ENCODE measurements around the gene SPN. TPM values are rescaled to one million over a fixed set of nuclear protein-coding genes. Genes with fewer than 3 reads are reported as not detected.
"Not testable (repeated sequence)": the region's sequence is repeated elsewhere in the genome, so short reads cannot be mapped to it uniquely, and the experiment has no call there.

Gene SPN
- total and polyA plus RNA-seq, 5 donors from 2014 or later: 103 to 149 (median 134) TPM

DNA sequence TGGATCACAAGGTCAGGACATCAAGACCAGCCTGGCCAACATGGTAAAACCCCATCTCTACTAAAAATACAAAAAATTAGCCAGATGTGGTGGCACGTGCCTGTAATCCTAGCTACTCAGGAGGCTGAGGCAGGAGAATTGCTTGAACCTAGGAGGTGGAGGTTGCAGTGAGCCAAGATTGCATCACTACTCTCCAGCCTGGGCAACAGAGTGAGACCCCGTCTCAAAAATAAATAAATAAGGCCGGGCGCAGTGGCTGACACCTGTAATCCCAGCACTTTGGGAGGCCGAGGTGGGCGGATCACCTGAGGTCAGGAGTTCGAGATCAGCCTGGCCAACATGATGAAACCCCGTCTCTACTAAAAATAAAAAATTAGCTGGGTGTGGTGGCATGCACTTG, 24.3 kb upstream of the SPN start:
- not testable (repeated sequence) for H3K27ac ChIP-seq (ENCODE audit: insufficient read depth, low read length, poor library complexity, severe bottlenecking); H3K27me3 ChIP-seq (ENCODE audit: control insufficient read depth, insufficient read depth, low read length); DNase-seq; ATAC-seq (ENCODE audit: low read depth in 2 of 2); H3K4me3 ChIP-seq (ENCODE audit: low read depth, low read length); H3K4me1 ChIP-seq (ENCODE audit: control insufficient read depth, insufficient read depth, low read length, poor library complexity, severe bottlenecking); H3K9me3 Mint-ChIP-seq; H3K9me3 ChIP-seq (ENCODE audit: control insufficient read depth in 2 of 2, low read length in 2 of 2); H3K27me3 Mint-ChIP-seq; H3K36me3 Mint-ChIP-seq; H3K4me3 Mint-ChIP-seq; H3K27ac Mint-ChIP-seq; H3K36me3 ChIP-seq (ENCODE audit: control insufficient read depth, insufficient read depth, low read length)
- H3K4me1 Mint-ChIP-seq: peaks cover 0 to 19% (median 8%) of the 10 kb centered on the region in 4 donors

DNA sequence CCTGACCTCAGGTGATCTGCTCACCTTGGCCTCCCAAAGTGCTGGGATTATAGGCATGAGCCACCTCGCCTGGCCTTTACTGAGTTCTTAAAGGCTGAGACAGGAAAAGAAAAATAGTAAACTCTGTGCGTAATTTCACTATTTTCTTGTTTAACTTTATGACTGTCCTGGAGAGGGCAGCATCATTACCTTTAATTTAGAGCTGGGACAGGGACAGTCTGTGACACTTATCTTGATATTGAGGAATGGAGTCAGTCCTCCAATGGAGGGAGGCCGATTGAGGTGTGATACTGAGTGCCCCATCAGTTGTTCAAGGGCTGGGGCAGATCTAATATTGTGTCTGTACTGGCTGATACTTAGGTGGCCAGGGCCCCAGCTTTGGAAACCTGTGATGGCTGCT, 21.5 kb upstream of the SPN start:
- Histone ChIP-seq H3K4me1 (ENCODE audit: control insufficient read depth, insufficient read depth, low read length, poor library complexity, severe bottlenecking) (peaks cover 11% of the 10 kb centered on the region), H3K27ac (ENCODE audit: insufficient read depth, low read length, poor library complexity, severe bottlenecking) (no peak overlapping the region), H3K9me3 (ENCODE audit: control insufficient read depth in 2 of 2, low read length in 2 of 2) (no peaks in the 10 kb centered on the region), H3K36me3 (ENCODE audit: control insufficient read depth, insufficient read depth, low read length) (no peaks in the 10 kb centered on the region), H3K4me3 (ENCODE audit: low read depth, low read length) (no peak overlapping the region), H3K27me3 (ENCODE audit: control insufficient read depth, insufficient read depth, low read length) (no peaks in the 10 kb centered on the region)
- peak in 2 of 3 donors; percentile 32 to 63 for DNase-seq
- Mint-ChIP-seq H3K4me3 (peak overlapping the region in 1 of 4 donors; percentile 21), H3K4me1 (peaks cover 10 to 33% (median 20%) of the 10 kb centered on the region in 4 donors), H3K9me3 (no peaks in the 10 kb centered on the region), H3K27ac (peak overlapping the region in 2 of 3 donors; percentile 31 to 37), H3K36me3 (no peaks in the 10 kb centered on the region), H3K27me3 (no peaks in the 10 kb centered on the region)
- ATAC-seq (ENCODE audit: low read depth in 2 of 2): peak; percentile 56 to 59

DNA sequence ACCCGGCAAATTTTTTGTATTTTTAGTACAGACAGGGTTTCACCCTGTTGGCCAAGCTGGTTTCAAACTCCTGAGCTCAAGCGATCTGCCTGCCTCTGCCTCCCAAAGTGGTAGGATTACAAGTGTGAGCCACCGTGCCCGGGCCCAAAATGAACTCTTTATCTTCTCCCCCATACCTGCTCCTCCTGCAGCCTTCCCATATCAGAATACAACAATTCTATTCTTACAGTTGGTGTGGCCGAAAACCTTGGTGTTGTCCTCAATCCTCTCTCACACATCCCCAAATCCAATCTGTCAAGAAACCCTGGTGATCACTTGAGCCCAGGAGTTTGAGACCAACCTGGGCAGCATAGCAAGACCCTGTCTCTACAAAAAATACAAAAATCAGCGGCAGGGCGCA, 19.5 kb upstream of the SPN start:
- Mint-ChIP-seq H3K4me3 (no peak overlapping the region), H3K4me1 (peaks cover 10 to 33% (median 20%) of the 10 kb centered on the region in 4 donors), H3K27me3 (no peaks in the 10 kb centered on the region), H3K9me3 (no peaks in the 10 kb centered on the region), H3K27ac (peak overlapping the region in 1 of 3 donors; percentile 26), H3K36me3 (no peaks in the 10 kb centered on the region)
- Histone ChIP-seq H3K9me3 (ENCODE audit: control insufficient read depth in 2 of 2, low read length in 2 of 2) (no peaks in the 10 kb centered on the region), H3K36me3 (ENCODE audit: control insufficient read depth, insufficient read depth, low read length) (no peaks in the 10 kb centered on the region), H3K27ac (ENCODE audit: insufficient read depth, low read length, poor library complexity, severe bottlenecking) (no peak overlapping the region), H3K4me1 (ENCODE audit: control insufficient read depth, insufficient read depth, low read length, poor library complexity, severe bottlenecking) (peaks cover 11% of the 10 kb centered on the region), H3K4me3 (ENCODE audit: low read depth, low read length) (no peak overlapping the region), H3K27me3 (ENCODE audit: control insufficient read depth, insufficient read depth, low read length) (no peaks in the 10 kb centered on the region)
- DNase-seq (no peak), ATAC-seq (ENCODE audit: low read depth in 2 of 2) (no peak)

DNA sequence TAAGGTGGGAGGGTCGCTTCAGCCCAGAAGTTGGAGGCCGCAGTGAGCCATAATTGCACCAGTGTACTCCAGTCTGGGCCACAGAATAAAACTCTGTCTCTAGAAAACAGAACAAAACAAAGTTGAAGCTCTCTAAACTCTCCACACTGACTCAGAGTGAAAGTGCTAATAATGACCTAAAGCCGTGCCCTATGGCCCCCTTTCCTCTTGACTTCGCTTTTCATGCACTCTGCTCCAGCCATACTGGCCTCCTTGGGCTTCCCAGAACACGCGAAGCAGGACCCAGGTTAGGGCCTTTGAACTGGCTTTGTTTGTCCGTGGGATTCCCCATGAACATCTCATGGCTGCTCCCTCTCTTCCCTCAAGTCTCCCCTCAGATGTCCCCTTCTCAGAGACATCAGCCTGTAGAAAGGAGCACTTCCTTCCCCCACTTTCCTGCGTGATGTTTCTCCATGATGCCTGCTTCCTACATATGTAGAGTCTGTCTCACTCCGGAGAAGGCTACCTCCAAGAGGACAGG, 18.6 kb upstream of the SPN start:
- Mint-ChIP-seq H3K4me1 (peaks cover 10 to 33% (median 20%) of the 10 kb centered on the region in 4 donors), H3K27ac (peak overlapping the region in 2 of 3 donors; percentile 51 to 56), H3K27me3 (no peaks in the 10 kb centered on the region), H3K9me3 (no peaks in the 10 kb centered on the region), H3K36me3 (no peaks in the 10 kb centered on the region), H3K4me3 (no peak overlapping the region)
- Histone ChIP-seq H3K4me1 (ENCODE audit: control insufficient read depth, insufficient read depth, low read length, poor library complexity, severe bottlenecking) (peaks cover 11% of the 10 kb centered on the region), H3K9me3 (ENCODE audit: control insufficient read depth in 2 of 2, low read length in 2 of 2) (no peaks in the 10 kb centered on the region), H3K27me3 (ENCODE audit: control insufficient read depth, insufficient read depth, low read length) (no peaks in the 10 kb centered on the region), H3K27ac (ENCODE audit: insufficient read depth, low read length, poor library complexity, severe bottlenecking) (no peak overlapping the region), H3K4me3 (ENCODE audit: low read depth, low read length) (no peak overlapping the region), H3K36me3 (ENCODE audit: control insufficient read depth, insufficient read depth, low read length) (no peaks in the 10 kb centered on the region)
- ATAC-seq (ENCODE audit: low read depth in 2 of 2): no peak
- no peak for DNase-seq

DNA sequence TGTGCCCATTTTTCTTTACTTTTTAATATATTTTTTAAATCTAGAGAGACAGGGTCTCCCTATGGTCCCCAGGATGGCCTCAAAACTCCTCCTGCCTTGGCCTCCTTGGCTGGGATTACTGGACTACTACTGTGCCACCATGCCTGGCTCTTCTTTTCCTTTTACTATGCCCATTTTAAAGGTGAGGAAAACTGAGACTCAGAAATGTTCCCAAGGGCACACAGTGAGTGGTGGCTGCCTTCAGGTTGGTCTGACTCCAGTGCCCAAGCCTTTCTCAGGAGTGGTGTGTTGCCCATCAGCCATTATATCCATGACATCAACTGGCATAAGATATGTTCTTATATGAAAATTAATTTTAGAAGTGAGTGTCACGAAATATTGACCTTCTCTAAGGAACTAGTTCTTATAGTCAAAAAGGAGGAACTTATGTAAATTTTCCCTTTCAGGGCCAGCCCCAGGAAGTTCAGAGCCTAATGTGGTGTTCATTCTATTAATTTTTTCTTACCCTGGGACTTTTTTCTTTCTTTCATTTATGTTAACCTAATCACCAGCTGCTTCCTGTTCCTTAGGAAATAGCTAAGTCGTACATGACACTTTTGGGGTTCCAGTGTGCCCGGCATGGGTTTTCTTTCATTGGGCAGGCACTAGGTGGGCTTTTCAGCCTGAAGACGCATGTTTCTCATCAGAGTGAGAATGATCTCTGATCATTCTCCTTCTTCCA, 17.9 kb upstream of the SPN start:
- no peak for DNase-seq
- Histone ChIP-seq H3K4me1 (ENCODE audit: control insufficient read depth, insufficient read depth, low read length, poor library complexity, severe bottlenecking) (peaks cover 11% of the 10 kb centered on the region), H3K4me3 (ENCODE audit: low read depth, low read length) (no peak overlapping the region), H3K27me3 (ENCODE audit: control insufficient read depth, insufficient read depth, low read length) (no peaks in the 10 kb centered on the region), H3K36me3 (ENCODE audit: control insufficient read depth, insufficient read depth, low read length) (no peaks in the 10 kb centered on the region), H3K9me3 (ENCODE audit: control insufficient read depth in 2 of 2, low read length in 2 of 2) (no peaks in the 10 kb centered on the region), H3K27ac (ENCODE audit: insufficient read depth, low read length, poor library complexity, severe bottlenecking) (no peak overlapping the region)
- Mint-ChIP-seq H3K4me3 (no peak overlapping the region), H3K36me3 (no peaks in the 10 kb centered on the region), H3K4me1 (peaks cover 10 to 38% (median 20%) of the 10 kb centered on the region in 4 donors), H3K27ac (peak overlapping the region in 2 of 3 donors; percentile 56 to 66), H3K9me3 (no peaks in the 10 kb centered on the region), H3K27me3 (no peaks in the 10 kb centered on the region)
- ATAC-seq (ENCODE audit: low read depth in 2 of 2): no peak

DNA sequence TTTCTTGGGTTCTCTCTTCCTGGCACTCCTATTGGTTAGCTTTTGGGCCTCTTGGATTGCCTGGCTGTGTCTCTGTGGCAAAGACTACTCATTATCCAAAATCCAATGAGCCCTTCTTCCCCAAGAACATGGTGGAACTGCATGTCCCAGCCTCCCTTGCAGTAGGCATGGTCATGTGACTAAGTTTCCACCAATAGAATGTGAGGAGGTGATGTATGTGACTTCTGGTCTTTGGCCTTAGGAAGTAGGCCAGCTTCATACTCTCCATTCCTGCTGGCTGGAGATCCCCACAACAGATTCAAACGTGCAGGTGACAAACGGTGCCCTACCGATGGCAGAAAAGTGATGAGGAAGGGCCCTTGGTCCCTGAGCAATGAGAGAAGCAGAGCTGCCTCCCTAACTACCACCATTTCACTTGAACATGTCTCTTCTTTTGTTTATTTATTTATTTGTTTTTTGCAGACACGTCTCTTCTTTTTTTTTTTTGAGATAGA, 17.3 kb upstream of the SPN start:
- H3K36me3 ChIP-seq (ENCODE audit: control insufficient read depth, insufficient read depth, low read length): no peaks in the 10 kb centered on the region
- H3K27me3 ChIP-seq (ENCODE audit: control insufficient read depth, insufficient read depth, low read length): no peaks in the 10 kb centered on the region
- Mint-ChIP-seq H3K27me3 (no peaks in the 10 kb centered on the region), H3K9me3 (no peaks in the 10 kb centered on the region), H3K36me3 (no peaks in the 10 kb centered on the region), H3K4me1 (peaks cover 10 to 32% (median 17%) of the 10 kb centered on the region in 4 donors), H3K27ac (peak overlapping the region; percentile 44 to 69 (median 66)), H3K4me3 (no peak overlapping the region)
- peaks cover 11% of the 10 kb centered on the region for H3K4me1 ChIP-seq (ENCODE audit: control insufficient read depth, insufficient read depth, low read length, poor library complexity, severe bottlenecking)
- H3K9me3 ChIP-seq (ENCODE audit: control insufficient read depth in 2 of 2, low read length in 2 of 2): no peaks in the 10 kb centered on the region
- no peak overlapping the region for H3K27ac ChIP-seq (ENCODE audit: insufficient read depth, low read length, poor library complexity, severe bottlenecking)
- DNase-seq (peak in 1 of 3 donors; percentile 68), ATAC-seq (ENCODE audit: low read depth in 2 of 2) (peak in 1 of 2 donors; percentile 25)
- H3K4me3 ChIP-seq (ENCODE audit: low read depth, low read length): no peak overlapping the region

DNA sequence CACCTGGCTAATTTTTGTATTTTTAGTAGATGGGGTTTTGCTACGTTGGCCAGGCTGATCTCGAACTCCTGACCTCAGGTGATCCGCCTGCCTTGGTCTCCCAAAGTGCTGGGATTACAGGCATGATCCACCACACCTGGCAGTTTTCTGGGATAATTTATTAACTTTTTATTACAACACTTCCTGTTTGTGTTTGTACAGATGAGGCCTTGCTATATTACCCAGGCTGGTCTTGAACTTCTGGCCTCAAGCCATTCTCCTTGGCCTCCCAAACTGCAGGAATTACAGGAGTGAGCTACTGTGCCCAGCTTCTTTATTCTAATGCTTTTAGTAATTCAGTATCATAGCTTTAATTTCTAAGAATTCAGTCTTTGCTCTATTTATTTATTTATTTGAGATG, 16.1 kb upstream of the SPN start:
- ATAC-seq (ENCODE audit: low read depth in 2 of 2) (no peak), DNase-seq (no peak)
- Mint-ChIP-seq H3K27me3 (no peaks in the 10 kb centered on the region), H3K27ac (no peak overlapping the region), H3K36me3 (no peaks in the 10 kb centered on the region), H3K4me1 (peaks cover 8 to 20% (median 14%) of the 10 kb centered on the region in 4 donors), H3K4me3 (no peak overlapping the region), H3K9me3 (no peaks in the 10 kb centered on the region)
- H3K9me3 ChIP-seq (ENCODE audit: control insufficient read depth in 2 of 2, low read length in 2 of 2): no peaks in the 10 kb centered on the region
- no peaks in the 10 kb centered on the region for H3K36me3 ChIP-seq (ENCODE audit: control insufficient read depth, insufficient read depth, low read length)
- H3K27ac ChIP-seq (ENCODE audit: insufficient read depth, low read length, poor library complexity, severe bottlenecking): no peak overlapping the region
- no peak overlapping the region for H3K4me3 ChIP-seq (ENCODE audit: low read depth, low read length)
- peaks cover 11% of the 10 kb centered on the region for H3K4me1 ChIP-seq (ENCODE audit: control insufficient read depth, insufficient read depth, low read length, poor library complexity, severe bottlenecking)
- H3K27me3 ChIP-seq (ENCODE audit: control insufficient read depth, insufficient read depth, low read length): no peaks in the 10 kb centered on the region
